HepG2 (cell line): ENCODE measurements around the gene CAMTA1. TPM values are rescaled to one million over a fixed set of nuclear protein-coding genes. Genes with fewer than 3 reads are reported as not detected.

Experiments used
- KDM5B ChIP-seq: sonication (generic); formaldehyde crosslinking; IDR thresholded peaks from 2 replicates; pipeline ENCODE4 v1.4.0; 2020; ENCODE audit warnings: missing genetic modification reagents, mild to moderate bottlenecking, borderline replicate concordance
- RERE ChIP-seq: IDR thresholded peaks from 2 replicates; pipeline ENCODE4 v1.6.1; 2016; ENCODE audit warnings: low read depth, missing genetic modification reagents, missing compliant biosample characterization
- U2AF2 ChIP-seq: fragments of 200-400 bp; formaldehyde crosslinking; IDR thresholded peaks from 2 replicates; pipeline ENCODE4 v1.6.1; 2017; ENCODE audit warnings: low read depth, mild to moderate bottlenecking, low read length
- ZNF253 ChIP-seq: sonication (generic); formaldehyde crosslinking; IDR thresholded peaks from 2 replicates; pipeline ENCODE4 v1.8.0; 2022; ENCODE audit warnings: mild to moderate bottlenecking, missing genetic modification reagents, borderline replicate concordance
- polyA plus RNA-seq, 8 experiments: library from polyadenylated mRNA; depleted of rRNA in 3 of 8; stranded (reverse) in 7 of 8; unstranded in 1 of 8; fragments of >200 nt; fragmentation: Illumina TruSeq in 4 of 8; extraction: Trizol in 4 of 8; gene quantifications; 2 replicates each; pipeline versions ENCODE4 v1.2.1 to v1.2.3, GENCODE V29; 2011 to 2016; ENCODE audit warnings: low read depth in 4 of 8, missing spikeins in 1 of 8, mixed read lengths in 1 of 8; ENCODE audit not compliant: insufficient read depth in 1 of 8
- total RNA-seq, 5 experiments: library from RNA; depleted of rRNA; stranded (reverse); fragments of >200 nt; fragmentation: Illumina TruSeq; extraction: Trizol; gene quantifications; 2 replicates each; pipeline ENCODE4 v1.2.3, GENCODE V29; 2016; ENCODE audit warnings: low read depth in 1 of 5

CAMTA1 gene
- total and polyA plus RNA-seq, 2 of the 13 experiments (the other 11 are each of a cell fraction or from before 2014, with no cell fraction given) = 25.0 to 36.4 TPM

- no peak for TF ChIP-seq RERE (CRISPR knock-in tag)
- TF ChIP-seq KDM5B (CRISPR knock-in tag) = no peak
- TF ChIP-seq ZNF253 (CRISPR knock-in tag) = no peak
- TF ChIP-seq U2AF2 = no peak
Observed at GRCh38 chr1:7049913-7050625, 264.8 kb downstream of the CAMTA1 start (continued).
